Vagina (tissue), 2 donors: ENCODE results near the gene KDELR3. TPM values are rescaled to one million over a fixed set of nuclear protein-coding genes. Genes with fewer than 3 reads are reported as not detected.

Source experiments
- DNase-seq, 2 donors: peaks; one replicate each; pipeline ENCODE4 v3.0.0-alpha.2; 2017; ENCODE audit errors: extremely low spot score in 2 of 2
- H3K27ac ChIP-seq: fragments of 200-600 bp; sonication (generic); one replicate; pipeline ENCODE4 v1.5.1; 2019
- H3K27me3 ChIP-seq: fragments of 200-600 bp; sonication (generic); one replicate; pipeline ENCODE4 v1.5.1; 2019
- H3K36me3 ChIP-seq, 2 donors: fragments of 200-600 bp; sonication (generic); one replicate each; pipeline ENCODE4 v1.5.1; 2017 to 2019
- H3K4me1 ChIP-seq: fragments of 200-600 bp; sonication (generic); one replicate; pipeline ENCODE4 v1.5.1; 2019
- H3K4me3 ChIP-seq, 2 donors: fragments of 200-600 bp; sonication (generic); 1 replicate in 1 of 2; 2 replicates in 1 of 2; pipeline ENCODE4 v1.5.1; 2016 to 2019
- H3K9me3 ChIP-seq: fragments of 200-600 bp; sonication (generic); one replicate; pipeline ENCODE4 v1.5.1; 2019
- POLR2A ChIP-seq, 2 donors: fragments of 450-650 bp; IDR thresholded peaks; one replicate each; pipeline ENCODE4 v1.6.1; 2017; ENCODE audit warnings: antibody characterized with exemption in 2 of 2, mild to moderate bottlenecking in 2 of 2, moderate library complexity in 2 of 2
- POLR2AphosphoS5 ChIP-seq, 2 donors: sonication (generic); formaldehyde crosslinking; IDR thresholded peaks; one replicate each; pipeline ENCODE4 v1.9.0; 2017; ENCODE audit warnings: antibody characterized with exemption in 2 of 2, mild to moderate bottlenecking in 2 of 2, low read depth in 1 of 2; ENCODE audit not compliant: insufficient read depth in 1 of 2
- intact Hi-C: fragments of 100-400 bp; cut with DNase I; formaldehyde crosslinking; loops from one replicate; pipeline ENCODE4 v1.15.1; 2023
- total RNA-seq: library from RNA; depleted of rRNA; stranded (reverse); fragments of >200 nt; gene quantifications from one replicate; pipeline ENCODE4 v1.2.3, GENCODE V29; 2016
- TF ChIP-seq, protein P1 (sequence below), 3 experiments: fragments of 450-650 bp in 2 of 3; fragments of 200-600 bp in 1 of 3; sonication (generic) in 1 of 3; IDR thresholded peaks; one replicate each; pipeline ENCODE4 v1.5.1; 2017 to 2019; ENCODE audit warnings: antibody characterized with exemption in 3 of 3, mild to moderate bottlenecking in 2 of 3, moderate library complexity in 2 of 3

KDELR3 gene
- total RNA-seq, 1 donor from 2014 or later, result 3.9 TPM

DNA sequence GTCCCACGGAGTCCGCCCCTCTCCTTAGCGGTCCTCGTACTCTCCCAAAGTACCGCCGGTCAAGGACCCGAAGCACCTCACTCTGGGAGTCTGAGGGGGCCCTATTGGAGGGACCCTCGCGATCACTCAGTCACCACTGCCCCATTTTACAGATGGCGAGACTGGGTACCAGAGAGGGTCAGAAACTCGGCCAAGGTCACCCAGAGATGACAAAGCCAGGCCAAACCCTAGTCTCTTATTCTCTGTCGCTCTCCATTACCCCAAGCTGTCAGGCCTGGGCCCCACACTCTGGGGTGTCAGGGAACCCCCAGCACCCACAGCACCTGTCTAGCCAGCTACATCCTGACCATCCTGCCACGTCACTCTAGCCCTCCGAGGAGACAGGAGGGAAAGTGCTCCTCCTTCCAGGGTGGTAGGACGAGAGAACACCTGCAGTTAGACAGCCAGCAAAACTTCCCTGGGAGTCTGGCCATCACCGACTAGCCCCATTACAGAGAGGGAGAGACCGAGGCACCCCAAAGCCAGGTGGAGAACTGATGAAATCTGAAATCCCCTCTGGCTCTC is 11.5 kb upstream of the KDELR3 start:
- H3K9me3 ChIP-seq, result no peaks in the 10 kb centered on the region
- peaks cover 3% of the 10 kb centered on the region for H3K4me1 ChIP-seq
- H3K36me3 ChIP-seq, result no peaks in the 10 kb centered on the region
- no peak for DNase-seq
- intact Hi-C loops, result no loop called here
- H3K27ac ChIP-seq, result no peak overlapping the region
- peaks cover 3% of the 10 kb centered on the region for H3K27me3 ChIP-seq
- peak overlapping the region; percentile 26 to 54 for H3K4me3 ChIP-seq
- TF ChIP-seq, protein P1, sequence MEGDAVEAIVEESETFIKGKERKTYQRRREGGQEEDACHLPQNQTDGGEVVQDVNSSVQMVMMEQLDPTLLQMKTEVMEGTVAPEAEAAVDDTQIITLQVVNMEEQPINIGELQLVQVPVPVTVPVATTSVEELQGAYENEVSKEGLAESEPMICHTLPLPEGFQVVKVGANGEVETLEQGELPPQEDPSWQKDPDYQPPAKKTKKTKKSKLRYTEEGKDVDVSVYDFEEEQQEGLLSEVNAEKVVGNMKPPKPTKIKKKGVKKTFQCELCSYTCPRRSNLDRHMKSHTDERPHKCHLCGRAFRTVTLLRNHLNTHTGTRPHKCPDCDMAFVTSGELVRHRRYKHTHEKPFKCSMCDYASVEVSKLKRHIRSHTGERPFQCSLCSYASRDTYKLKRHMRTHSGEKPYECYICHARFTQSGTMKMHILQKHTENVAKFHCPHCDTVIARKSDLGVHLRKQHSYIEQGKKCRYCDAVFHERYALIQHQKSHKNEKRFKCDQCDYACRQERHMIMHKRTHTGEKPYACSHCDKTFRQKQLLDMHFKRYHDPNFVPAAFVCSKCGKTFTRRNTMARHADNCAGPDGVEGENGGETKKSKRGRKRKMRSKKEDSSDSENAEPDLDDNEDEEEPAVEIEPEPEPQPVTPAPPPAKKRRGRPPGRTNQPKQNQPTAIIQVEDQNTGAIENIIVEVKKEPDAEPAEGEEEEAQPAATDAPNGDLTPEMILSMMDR (IDR thresholded peaks at IDR 0.05), result no peak
- TF ChIP-seq POLR2AphosphoS5 (IDR thresholded peaks at IDR 0.05; ENCODE audit: insufficient read depth in 1 of 2, low read depth in 1 of 2) (no peak), POLR2A (IDR thresholded peaks at IDR 0.05) (no peak)

DNA sequence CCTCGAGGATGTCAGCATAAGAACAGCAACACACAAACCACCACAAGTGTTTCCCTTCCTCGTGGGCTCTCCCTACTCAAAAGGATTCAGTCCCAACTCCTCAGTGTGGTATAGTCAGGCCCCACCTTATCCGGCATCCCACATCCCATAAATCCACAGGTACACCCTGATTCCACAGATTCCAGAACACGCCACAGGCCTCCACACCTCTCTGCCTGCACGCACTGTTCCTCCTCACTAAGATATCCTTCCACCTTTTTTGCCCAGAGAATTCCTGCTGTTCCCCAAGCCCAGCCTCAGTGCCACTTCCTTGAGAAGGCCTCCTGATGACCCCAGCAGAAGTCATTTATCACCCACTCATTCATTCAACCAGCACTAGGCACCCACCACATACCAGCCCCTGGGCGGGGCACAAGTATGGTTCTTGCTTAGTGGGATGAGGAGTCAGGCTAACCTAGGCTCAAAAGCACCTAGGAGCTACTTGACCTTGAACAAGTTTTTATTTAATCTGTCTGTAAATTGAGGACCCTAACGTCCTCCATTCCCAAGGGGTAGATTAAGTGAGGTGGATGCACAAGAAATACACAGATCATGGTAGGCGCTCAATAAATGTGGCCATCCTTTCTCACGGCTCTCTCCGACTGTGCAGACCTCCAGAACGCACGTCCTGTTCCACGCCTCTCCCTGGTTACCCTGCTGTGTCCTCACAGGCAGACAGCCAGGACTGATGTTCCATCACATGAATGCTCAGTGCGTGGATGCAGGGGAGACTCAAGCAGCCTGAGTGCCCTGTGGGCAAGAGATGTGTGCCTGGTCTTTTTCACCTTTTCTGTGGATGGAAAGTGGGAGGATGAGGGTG is 10.8 kb upstream of the KDELR3 start:
- H3K4me1 ChIP-seq, result peaks cover 11% of the 10 kb centered on the region
- no peak overlapping the region for H3K4me3 ChIP-seq
- H3K27me3 ChIP-seq, result peaks cover 3% of the 10 kb centered on the region
- H3K9me3 ChIP-seq, result no peaks in the 10 kb centered on the region
- DNase-seq, result no peak
- TF ChIP-seq, protein P1 (IDR thresholded peaks at IDR 0.05), result no peak
- no peak for TF ChIP-seq POLR2A (IDR thresholded peaks at IDR 0.05)
- TF ChIP-seq POLR2AphosphoS5 (IDR thresholded peaks at IDR 0.05; ENCODE audit: insufficient read depth in 1 of 2, low read depth in 1 of 2), result no peak
- H3K27ac ChIP-seq, result no peak overlapping the region
- intact Hi-C loops, result no loop called here
- no peaks in the 10 kb centered on the region for H3K36me3 ChIP-seq

GRCh38 chr22:38460426-38460840 is 7.5 kb upstream of the KDELR3 start:
- TF ChIP-seq POLR2AphosphoS5 (IDR thresholded peaks at IDR 0.05; ENCODE audit: insufficient read depth in 1 of 2, low read depth in 1 of 2) (no peak), POLR2A (IDR thresholded peaks at IDR 0.05) (no peak)
- TF ChIP-seq, protein P1 (IDR thresholded peaks at IDR 0.05), result no peak
- Histone ChIP-seq H3K4me1 (peaks cover 11% of the 10 kb centered on the region), H3K9me3 (no peaks in the 10 kb centered on the region), H3K36me3 (no peaks in the 10 kb centered on the region), H3K27me3 (no peaks in the 10 kb centered on the region), H3K27ac (no peak overlapping the region), H3K4me3 (no peak overlapping the region)
- intact Hi-C loops, result no loop called here
- DNase-seq, result no peak

- H3K27ac ChIP-seq, result no peak overlapping the region
- no peak for TF ChIP-seq POLR2AphosphoS5 (IDR thresholded peaks at IDR 0.05; ENCODE audit: insufficient read depth in 1 of 2, low read depth in 1 of 2)
- TF ChIP-seq, protein P1 (IDR thresholded peaks at IDR 0.05), result no peak
- TF ChIP-seq POLR2A (IDR thresholded peaks at IDR 0.05), result no peak
- peak overlapping the region in 1 of 2 donors; percentile 1 for H3K4me3 ChIP-seq
- intact Hi-C loops, result no loop called here
- H3K4me1 ChIP-seq, result peaks cover 11% of the 10 kb centered on the region
- no peaks in the 10 kb centered on the region for H3K9me3 ChIP-seq
- H3K27me3 ChIP-seq, result no peaks in the 10 kb centered on the region
- DNase-seq, result no peak
- no peaks in the 10 kb centered on the region for H3K36me3 ChIP-seq
These were observed 6.9 kb upstream of the KDELR3 start for GRCh38 chr22:38461057-38461413.
